ENCODE results near the gene SPATA31A1.
"Not testable (repeated sequence)": the region's sequence is repeated elsewhere in the genome, so short reads cannot be mapped to it uniquely, and the experiment has no call there.

DNA sequence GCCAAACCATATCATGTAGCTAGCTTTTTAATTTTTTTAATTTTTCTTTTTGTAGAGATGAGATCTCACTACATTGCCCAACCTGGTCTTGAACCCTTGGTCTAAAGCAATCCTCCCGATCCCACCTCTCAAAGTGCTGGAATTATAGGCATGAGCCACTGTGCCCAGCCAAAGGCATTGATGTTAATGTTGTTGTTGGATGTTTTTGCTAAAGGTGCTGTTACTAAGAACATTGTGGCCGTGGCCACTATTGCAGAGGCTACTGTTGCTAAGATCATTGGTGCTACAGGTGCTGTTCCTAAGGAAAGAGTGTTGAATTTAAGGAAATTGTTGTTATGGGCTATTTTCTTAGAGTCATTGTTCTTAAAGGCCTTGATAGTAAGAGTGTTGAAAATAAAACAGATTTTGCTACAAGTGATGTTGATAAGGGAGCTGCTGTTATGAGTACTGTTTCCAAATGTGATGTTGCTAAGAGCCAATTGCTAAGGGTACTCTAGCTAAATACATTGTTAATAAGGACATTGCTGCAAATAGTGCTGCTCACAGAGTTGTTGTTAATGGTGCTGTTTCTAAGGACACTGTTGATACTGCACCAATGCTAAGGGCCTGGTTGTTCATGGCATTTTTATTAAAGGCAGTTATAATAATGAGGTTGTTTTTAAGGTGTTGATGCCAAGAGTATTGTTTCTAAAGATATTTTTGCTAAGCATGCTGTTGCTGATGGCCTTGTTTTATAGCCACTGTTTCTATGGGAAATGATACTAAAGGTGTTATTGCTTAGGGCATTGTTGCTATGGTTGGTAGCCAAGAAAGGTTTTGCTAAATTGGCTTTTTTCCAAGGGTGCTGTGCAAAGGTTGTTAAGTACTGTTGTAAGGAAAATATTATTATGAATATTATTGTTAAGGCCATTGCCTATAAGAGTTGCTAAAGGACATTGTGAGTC is 52.1 kb downstream of the SPATA31A1 start:
- TF ChIP-seq, protein P1, sequence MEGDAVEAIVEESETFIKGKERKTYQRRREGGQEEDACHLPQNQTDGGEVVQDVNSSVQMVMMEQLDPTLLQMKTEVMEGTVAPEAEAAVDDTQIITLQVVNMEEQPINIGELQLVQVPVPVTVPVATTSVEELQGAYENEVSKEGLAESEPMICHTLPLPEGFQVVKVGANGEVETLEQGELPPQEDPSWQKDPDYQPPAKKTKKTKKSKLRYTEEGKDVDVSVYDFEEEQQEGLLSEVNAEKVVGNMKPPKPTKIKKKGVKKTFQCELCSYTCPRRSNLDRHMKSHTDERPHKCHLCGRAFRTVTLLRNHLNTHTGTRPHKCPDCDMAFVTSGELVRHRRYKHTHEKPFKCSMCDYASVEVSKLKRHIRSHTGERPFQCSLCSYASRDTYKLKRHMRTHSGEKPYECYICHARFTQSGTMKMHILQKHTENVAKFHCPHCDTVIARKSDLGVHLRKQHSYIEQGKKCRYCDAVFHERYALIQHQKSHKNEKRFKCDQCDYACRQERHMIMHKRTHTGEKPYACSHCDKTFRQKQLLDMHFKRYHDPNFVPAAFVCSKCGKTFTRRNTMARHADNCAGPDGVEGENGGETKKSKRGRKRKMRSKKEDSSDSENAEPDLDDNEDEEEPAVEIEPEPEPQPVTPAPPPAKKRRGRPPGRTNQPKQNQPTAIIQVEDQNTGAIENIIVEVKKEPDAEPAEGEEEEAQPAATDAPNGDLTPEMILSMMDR (IDR thresholded peaks at IDR 0.05; ENCODE audit: low read length) = not testable (repeated sequence)
- TF ChIP-seq EZH2 (IDR thresholded peaks at IDR 0.05; ENCODE audit: borderline replicate concordance, low read length) = not testable (repeated sequence)
